ENCODE results near the gene NANOS3.

NANOS3 gene

GRCh38 chr19:13876834-13877233, at the start of gene NANOS3:
TSS of gene NANOS3 (plus strand) at chr19:13877134. CDS start at chr19:13877249, 115 bp downstream.
- no peak for DNase-seq

DNA sequence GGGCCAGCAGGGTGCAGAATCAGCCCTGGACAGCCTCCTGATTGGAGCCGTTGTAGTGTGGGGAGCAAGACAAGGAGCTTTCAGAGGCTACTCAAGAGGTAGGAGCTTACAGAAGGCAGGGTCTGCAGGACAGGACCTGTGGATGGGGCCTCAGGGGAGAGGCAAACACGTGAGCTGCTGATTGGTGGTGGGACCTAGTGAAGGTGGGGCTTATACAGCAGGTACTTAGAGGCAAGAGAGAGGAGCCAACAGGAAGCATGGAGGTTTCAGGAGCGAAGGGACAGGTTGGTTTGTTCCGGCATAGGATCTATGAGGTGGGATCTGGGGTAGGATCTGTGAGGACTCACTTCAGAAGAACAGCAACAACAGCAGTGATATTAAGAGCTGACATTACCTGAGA, 49.3 kb upstream of the NANOS3 start:
- no peak for DNase-seq

GRCh38 chr19:13830114-13830740, 46.7 kb upstream of the NANOS3 start:
- no peak for DNase-seq

GRCh38 chr19:13830741-13831536, 46.0 kb upstream of the NANOS3 start:
- no peak for DNase-seq

- DNase-seq: no peak
Observed at GRCh38 chr19:13831537-13832467, 45.1 kb upstream of the NANOS3 start.

DNA sequence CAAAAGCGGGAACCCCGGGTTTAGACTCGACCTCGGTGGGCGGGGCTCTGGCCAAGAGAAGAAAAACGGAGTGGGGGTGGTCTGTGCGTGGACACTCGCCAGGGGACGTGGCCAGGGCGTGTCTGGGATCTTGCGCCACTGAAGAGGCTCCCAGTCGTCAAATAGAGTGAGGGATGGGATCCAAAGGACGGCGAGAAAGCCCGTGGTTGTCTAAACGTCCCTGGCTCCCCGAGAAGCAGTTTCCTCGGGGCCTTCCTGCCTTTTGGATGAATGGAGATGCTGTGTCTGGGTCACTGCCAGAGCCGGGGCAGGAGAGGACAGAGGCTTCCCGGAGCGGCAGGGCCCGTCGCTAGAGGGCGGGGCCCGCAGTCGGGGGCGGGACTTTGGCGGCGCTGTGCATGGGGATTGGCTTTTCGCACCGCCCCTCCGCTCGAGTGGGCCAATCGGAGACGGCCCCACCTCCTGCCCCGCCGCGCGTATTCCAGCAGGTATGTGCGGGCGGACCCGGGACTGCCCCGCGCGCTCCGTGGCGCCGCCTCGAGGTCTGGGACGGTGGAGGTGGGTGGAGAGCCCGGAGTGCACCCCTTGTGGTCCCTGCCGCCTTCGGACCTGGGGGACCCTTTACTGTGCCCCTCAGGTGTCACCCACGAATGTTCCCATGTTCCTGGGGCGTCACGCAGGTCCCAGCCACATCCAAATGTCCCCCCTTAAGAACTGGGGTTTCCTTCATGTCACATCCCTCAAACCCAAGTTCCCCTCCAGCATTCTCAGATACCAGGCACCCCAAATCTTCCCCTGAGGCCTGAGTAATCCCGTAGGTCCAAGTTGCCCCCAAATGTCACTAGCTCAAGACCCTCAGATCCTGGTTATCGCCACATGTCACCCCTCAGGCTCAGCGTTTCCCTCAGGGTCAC, 43.3 kb upstream of the NANOS3 start:
- DNase-seq: peak; percentile 88

DNA sequence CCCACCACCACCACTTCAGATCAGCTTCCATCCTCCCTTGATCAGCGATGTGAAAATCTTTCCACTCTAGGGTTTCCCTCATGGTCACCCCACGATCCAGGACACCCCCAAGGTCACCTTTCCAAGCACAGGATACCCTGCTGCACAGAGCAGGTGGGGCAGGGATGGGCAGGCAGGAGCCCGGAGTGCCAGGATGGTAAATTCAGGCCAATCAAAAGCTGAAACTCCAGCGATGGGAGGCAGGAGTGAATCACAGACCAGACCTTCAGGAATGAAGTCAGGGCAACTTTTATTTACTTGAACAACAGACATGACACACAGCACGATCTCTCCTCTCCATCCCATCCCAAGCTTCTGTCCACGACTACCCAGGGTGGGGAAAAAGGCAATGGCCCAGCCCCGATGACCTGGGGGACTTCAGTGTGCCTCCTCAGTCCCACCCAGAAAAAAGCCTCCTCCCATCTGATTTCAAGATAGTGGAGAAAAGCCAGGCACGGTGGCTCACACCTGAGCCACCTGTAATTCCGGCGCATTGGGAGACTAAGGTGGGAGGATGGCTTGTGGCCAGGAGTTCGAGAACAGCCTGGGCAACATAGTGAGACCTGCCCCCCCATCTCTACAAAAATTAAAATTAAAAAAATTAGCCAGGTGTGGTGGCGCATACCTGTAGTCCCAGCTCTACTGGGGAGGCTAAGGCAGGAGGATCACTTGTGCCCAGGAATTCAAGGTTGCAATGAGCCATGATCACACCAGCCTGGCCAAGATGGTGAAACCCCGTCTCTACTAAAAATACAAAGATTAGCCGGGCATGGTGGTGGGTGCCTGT, 42.5 kb upstream of the NANOS3 start:
- no peak for DNase-seq

GRCh38 chr19:13835791-13836723, 40.9 kb upstream of the NANOS3 start:
- DNase-seq: no peak

DNA sequence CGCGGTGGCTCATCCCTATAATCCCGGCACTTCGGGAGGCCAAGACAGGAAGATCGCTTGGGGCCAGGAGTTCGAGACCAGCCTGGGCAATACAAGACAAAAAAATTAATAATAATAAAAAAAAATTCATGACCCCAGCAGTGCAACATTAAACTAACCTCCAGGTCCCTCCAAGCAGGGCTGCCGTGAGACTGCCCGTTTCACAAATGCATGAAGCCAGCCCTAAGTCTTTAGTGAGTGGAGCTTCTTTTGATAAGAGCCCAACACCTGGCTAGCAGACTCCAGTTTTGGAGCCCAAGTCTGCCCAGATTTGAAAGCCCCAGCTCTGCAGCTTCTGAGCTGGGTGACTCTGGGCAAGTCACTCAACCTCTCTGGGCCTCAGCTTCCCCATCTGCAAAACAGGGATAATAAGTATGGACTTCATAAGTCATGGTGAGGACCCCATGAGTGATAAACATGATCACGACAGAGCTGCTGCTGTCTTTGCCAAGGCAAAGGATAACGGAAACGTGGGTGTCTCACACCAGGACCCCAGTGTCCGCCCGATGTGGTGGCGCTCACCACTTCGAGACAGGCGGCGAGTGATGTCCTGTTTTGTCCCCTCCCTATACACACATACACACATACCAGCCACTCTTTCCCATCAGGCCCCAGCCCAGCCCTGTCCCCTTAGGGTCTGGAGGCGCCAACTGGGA, 38.4 kb upstream of the NANOS3 start:
- no peak for DNase-seq

DNA sequence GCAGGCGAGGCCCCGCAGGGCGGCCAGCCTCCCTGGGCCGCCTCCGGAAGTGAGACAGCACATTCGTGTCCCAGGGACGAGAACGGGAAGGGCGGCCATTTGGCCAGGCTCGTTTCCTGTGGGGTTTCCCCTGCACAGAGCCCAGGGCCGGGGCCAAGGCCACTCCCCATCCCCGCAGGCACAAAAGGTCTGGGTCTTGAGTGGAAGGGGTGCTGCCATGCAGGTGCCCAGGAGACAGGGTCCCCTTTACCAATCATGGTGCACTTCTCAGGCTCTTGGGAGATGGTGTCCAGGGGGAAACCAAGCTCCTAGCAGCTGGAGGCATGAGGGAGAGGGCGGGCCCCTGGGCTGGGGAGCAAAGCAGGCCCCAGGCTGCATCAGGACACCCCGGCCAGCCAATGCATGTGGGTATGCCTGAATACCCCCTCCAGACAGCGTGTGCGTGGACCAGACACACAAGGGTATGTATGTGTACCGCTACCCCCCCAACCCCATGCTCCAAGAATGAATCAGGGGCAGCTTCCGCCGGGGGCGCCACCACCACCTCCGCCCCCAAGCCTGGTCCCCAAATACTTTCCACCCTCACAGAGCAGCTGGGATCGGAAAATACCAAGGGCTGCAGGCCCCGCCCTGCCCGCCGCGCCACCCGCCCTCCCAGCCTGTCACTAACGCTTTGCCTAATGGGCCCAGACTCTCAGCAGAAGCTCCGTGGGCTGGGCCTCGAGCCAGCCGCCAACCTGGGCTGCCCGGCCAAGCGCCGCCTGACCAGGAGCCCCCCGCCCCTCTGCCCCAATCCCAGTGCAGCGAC, 37.6 kb upstream of the NANOS3 start:
- peak; percentile 80 for DNase-seq

- peak; percentile 64 for DNase-seq
Observed at GRCh38 chr19:13839938-13840304, 37.0 kb upstream of the NANOS3 start.

DNA sequence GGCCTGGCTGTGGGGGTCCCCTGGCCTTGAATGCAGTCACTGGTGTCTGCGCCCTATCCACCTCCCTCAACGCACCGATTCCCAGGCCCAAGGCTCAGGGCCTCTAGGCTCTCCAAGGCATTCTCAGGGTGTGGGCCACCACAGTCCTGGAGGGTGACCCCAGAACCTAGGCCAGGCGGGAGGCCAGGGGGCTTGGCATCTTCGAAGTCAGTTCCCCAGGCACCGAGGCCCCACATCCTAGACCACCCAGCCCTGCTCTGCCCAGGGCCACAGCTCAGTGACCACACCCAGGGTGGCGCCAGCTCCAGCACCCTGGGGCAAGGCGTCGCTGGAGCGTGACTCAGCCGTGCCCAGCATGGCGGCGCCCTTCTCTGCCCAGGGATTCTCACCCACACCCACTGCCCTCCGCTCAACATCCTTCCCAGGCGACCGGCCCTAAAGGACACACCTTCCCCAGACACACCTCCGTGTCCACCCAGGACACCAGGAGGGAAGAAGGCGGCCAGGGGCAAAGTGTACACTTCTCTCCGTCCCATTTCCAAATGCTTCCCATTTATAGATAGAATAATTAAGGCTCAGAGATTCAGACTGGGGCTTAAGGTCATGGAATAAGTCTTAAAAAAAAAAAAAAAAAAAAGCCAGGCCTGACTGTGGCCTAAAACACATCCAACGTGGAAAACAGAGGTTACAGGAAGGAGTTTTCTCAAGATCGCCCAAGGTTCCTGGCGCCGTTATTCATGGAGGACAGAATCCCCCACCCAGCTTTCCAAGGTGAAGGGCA, 36.4 kb upstream of the NANOS3 start:
- DNase-seq: peak; percentile 65

DNA sequence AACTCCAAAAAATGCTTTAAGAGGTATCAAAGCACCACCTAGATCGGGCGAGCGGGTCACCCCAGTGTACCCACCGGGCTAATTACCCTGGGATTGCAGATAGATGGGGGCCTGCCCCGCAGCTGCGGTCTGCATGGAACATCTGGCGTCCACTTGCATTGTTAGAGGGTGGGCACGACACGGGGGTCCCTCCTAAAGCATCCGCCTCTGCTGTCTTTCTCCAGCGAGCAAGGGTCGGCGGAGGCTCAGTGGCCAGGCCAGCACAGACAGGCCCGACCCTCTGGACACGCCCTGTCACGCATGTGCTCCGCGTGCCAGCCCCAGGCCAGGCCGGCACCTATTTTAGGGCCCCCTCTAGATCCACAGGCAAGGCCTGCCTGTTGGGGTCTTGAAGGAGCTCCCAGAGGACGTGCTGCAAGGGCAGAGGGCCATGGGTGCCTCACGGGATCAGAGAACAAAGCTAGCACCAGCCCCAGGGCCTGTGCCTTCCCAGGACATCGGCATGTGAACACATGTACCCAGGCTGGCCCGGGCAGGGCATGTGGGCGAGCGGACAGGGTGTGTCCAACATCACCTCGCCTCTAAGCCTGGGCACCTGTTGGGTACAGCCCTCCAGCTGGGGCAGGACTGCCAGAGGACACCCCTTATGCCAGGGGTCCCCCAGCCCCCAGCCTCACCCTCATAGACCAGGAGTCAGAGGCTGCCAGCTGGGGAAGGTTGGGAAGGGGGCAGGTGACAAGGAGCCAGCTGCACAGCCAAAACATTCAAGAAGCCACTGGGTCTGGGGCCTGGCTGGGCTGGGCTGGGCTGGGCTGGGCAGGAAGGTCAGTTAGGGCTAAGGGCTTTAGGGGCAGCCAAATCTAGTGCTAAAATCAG, 35.6 kb upstream of the NANOS3 start:
- DNase-seq: peak; percentile 59

GRCh38 chr19:13841962-13842290, 35.0 kb upstream of the NANOS3 start:
- peak; percentile 55 for DNase-seq

GRCh38 chr19:13842291-13843103, 34.4 kb upstream of the NANOS3 start:
- peak; percentile 87 for DNase-seq
